22Rv1 (cell line): Measurements from ENCODE around the gene C6orf141.

Experiments used
- H3K27ac ChIP-seq: fragments of 450-650 bp; 2 replicates; pipeline ENCODE4 v1.5.1; 2017
- ZFX ChIP-seq: fragments of 450-650 bp; IDR thresholded peaks from 2 replicates; pipeline ENCODE4 v1.6.1; 2017; ENCODE audit warnings: antibody characterized with exemption, borderline replicate concordance
- TF ChIP-seq, protein P1 (sequence below): fragments of 450-650 bp; IDR thresholded peaks from 2 replicates; pipeline ENCODE4 v1.5.1; 2017; ENCODE audit warnings: mild to moderate bottlenecking

The C6orf141 gene

DNA sequence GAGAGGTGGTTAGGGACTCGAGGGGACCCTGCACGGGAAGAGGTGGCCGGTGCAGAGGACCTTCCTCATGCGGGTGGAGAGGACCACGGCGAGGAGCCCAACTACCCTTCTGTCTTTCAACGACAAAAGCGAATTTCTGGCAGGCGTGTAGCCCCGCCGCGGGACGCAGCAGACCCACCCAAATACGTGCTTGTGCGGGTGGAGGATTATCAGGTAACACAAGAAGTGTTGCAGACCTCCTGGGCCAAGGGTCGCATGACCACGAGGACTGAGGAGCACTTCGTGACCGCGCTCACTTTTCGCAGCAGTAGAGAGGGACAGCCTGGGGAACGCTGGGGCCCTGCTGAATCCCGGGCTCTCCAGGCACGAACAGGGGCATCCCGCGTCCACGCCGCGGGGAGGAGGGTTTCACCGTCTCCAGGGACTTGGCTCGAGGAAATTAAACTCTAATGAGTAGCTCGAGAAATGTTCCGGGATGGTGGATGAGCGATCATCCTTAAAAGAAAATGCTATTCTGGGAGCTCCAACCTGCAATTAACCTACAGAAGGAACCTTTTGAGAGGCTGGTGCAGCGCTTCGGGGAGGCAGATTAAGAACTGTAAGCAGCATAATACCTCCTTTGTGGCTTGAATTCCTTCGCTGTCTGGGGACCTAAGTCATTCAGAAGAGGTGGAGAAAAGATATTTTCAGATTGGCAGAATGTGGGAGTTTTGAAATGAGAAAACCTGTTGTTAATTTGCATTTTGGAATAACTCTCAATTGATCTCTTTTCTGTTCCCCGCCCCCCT lies 804 bp downstream of the C6orf141 start:
- no peak for TF ChIP-seq ZFX
- TF ChIP-seq, protein P1, sequence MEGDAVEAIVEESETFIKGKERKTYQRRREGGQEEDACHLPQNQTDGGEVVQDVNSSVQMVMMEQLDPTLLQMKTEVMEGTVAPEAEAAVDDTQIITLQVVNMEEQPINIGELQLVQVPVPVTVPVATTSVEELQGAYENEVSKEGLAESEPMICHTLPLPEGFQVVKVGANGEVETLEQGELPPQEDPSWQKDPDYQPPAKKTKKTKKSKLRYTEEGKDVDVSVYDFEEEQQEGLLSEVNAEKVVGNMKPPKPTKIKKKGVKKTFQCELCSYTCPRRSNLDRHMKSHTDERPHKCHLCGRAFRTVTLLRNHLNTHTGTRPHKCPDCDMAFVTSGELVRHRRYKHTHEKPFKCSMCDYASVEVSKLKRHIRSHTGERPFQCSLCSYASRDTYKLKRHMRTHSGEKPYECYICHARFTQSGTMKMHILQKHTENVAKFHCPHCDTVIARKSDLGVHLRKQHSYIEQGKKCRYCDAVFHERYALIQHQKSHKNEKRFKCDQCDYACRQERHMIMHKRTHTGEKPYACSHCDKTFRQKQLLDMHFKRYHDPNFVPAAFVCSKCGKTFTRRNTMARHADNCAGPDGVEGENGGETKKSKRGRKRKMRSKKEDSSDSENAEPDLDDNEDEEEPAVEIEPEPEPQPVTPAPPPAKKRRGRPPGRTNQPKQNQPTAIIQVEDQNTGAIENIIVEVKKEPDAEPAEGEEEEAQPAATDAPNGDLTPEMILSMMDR: no peak
- no peak overlapping the region for H3K27ac ChIP-seq

DNA sequence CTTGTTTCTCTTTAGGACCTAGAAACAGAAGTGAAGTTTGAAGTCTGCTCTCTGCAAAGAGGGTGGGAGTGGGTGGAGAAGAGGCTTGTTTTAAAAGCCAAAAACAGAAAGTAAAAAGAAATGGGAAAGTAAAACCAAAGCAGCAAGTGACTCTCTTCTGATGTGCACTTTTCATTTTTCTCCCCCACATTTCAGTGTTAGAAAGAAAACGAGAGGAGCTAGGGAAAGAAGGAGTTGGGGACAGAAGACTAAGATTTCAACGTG lies 1.3 kb downstream of the C6orf141 start:
- TF ChIP-seq, protein P1: no peak
- TF ChIP-seq ZFX: no peak

DNA sequence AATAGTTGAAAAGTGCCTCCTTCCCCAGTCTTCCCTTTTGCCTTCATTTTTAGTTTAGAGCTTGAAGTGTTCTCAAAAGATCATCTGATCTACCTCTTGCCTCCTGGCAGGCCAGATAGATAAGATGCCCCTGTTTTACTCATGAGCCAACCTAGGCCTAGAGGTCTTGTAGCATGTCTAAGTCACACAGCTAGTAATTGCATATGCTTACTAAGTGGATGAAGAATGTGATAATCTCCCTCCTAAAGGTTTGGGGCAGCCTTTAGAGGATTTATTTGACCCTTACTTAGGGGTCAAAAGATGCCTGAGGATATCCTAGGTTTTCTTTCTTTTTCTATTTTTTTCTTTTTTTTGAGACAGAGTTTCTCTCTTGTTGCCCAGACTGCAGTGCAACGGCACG lies 2.1 kb downstream of the C6orf141 start:
- TF ChIP-seq, protein P1: no peak
- TF ChIP-seq ZFX: no peak
- H3K27ac ChIP-seq: no peak overlapping the region

More for the DNA sequence above, 1.3 kb downstream of the C6orf141 start:
- no peak overlapping the region for H3K27ac ChIP-seq

DNA sequence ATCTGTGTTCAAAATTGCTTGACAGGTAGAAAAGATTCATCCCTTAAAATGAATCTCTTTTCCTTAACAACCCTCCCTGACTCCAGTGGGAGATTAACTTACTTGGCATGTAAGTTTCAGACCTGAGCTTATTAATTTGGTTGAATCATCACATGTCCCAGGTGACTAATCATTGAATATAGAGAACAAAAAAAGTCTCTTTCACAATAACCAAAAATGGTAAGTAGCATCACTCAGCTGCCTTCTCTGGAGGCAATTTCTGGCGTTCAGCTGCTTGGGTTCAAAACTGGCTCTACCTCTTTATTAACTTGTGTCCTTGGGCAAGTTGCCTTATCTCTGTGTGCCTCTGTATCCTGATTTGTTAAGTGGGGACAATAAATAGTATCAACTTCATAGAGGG lies 2.9 kb downstream of the C6orf141 start:
- TF ChIP-seq, protein P1: no peak
- TF ChIP-seq ZFX: no peak

DNA sequence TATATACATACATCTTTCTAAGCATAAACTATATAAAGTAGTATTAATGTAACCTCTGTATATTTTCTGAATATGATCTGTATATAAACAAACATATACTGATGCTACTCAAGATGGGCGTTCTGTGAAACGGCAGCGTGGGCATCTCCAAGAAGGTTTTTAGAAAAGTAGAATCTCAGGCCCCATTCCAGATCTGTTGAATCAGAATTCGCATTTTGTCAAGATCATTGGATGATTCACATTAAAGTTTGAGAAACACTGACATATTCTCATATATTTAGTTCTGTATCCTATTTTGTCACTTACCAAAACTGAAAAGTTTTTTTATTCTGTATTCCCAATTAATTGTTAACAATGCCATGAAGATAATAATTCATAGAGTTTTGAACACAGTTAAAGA lies 5.5 kb downstream of the C6orf141 start:
- H3K27ac ChIP-seq: peak overlapping the region; percentile 43
- TF ChIP-seq, protein P1: no peak
- TF ChIP-seq ZFX: no peak

More for the DNA sequence above, 2.9 kb downstream of the C6orf141 start:
- no peak overlapping the region for H3K27ac ChIP-seq

DNA sequence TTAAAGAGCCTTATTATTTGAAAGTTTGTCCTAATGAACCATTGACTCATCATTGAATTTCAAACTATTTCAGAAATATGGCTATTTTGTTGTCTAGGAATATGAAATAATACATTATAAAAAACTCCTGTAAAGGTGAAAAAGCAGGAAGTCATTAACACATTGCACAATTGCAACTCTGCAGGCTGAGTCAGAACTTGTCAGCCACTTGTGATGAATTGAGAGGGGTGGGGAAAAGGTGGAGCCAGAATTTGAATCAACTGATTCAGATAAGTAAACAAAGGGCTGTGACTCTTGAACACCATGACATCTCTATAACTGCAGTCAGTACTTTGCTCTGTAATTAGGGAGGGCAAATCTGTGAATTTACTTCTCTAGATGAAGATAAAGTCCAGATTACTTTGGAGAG lies 6.0 kb downstream of the C6orf141 start:
- peak overlapping the region; percentile 43 for H3K27ac ChIP-seq
- TF ChIP-seq, protein P1: no peak
- TF ChIP-seq ZFX: no peak

DNA sequence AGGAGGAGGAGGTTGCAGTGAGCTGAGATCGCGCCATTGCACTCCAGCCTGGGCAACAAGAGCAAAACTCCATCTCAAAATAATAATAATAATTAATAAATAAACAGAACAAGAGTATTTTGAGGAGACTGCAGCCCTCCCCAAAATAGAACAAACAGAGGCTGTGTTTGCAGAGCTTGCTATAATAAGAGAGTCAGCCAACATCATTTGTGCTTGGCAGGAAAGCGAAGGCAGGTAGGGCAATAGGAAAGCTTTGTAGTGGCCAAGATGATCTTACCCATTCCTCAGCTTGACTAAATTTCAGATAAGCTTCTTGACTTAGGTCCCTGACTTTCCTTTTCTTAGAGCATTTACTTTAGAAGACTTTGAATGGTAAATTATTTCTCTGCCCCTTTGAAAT lies 6.7 kb downstream of the C6orf141 start:
- TF ChIP-seq, protein P1: no peak
- no peak for TF ChIP-seq ZFX
- peak overlapping the region; percentile 43 for H3K27ac ChIP-seq
